A549 (cell line): ENCODE results near the gene RNASE12.

Source experiments
- CTCF ChIP-seq: fragments of >200 bp; sonication (Bioruptor Twin); formaldehyde crosslinking; IDR thresholded peaks from 3 replicates; pipeline ENCODE4 v1.5.1; 2016
- MYC ChIP-seq: IDR thresholded peaks from 2 replicates; pipeline ENCODE4 v1.6.1; 2012; ENCODE audit warnings: mild to moderate bottlenecking, inconsistent platforms, low read length, improper control_type of control experiment, borderline replicate concordance

GRCh38 chr14:20631880-20632389 lies 40.8 kb upstream of the RNASE12 start:
- TF ChIP-seq MYC: no peak
- no peak for TF ChIP-seq CTCF
